Lower leg skin (tissue), 3 donors: Measurements from ENCODE around the gene FOXP1.

Experiments
- POLR2A ChIP-seq, 2 donors: fragments of 450-650 bp; IDR thresholded peaks; one replicate each; pipeline ENCODE4 v1.6.1; 2016 to 2017; ENCODE audit warnings: antibody characterized with exemption in 2 of 2, mild to moderate bottlenecking in 1 of 2, moderate library complexity in 1 of 2
- TF ChIP-seq, protein P1 (sequence below), 3 donors: fragments of 450-650 bp; IDR thresholded peaks; one replicate each; pipeline ENCODE4 v1.5.1; 2016; ENCODE audit warnings: antibody characterized with exemption in 3 of 3, mild to moderate bottlenecking in 3 of 3, moderate library complexity in 2 of 3

DNA sequence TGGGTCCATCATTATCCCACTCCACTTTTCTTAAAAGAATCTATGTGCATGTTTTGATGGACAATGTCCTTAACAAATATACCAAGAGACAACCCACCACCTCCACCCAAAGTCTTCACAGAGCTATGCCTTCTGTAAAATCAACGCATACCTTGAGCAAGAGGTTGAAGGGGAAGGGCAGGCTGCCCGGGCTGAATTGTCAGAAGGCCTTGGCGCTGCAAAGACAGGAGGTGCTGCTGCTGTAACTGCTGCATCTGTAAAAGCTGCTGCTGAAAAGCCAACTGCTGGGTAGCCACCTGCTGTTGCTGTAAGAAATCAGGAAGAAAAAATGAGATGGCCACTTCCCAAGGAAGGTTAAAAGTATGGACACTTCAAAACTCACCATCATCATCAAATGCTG lies 536.7 kb downstream of the FOXP1 start:
- TF ChIP-seq POLR2A (IDR thresholded peaks at IDR 0.05): no peak
- TF ChIP-seq, protein P1, sequence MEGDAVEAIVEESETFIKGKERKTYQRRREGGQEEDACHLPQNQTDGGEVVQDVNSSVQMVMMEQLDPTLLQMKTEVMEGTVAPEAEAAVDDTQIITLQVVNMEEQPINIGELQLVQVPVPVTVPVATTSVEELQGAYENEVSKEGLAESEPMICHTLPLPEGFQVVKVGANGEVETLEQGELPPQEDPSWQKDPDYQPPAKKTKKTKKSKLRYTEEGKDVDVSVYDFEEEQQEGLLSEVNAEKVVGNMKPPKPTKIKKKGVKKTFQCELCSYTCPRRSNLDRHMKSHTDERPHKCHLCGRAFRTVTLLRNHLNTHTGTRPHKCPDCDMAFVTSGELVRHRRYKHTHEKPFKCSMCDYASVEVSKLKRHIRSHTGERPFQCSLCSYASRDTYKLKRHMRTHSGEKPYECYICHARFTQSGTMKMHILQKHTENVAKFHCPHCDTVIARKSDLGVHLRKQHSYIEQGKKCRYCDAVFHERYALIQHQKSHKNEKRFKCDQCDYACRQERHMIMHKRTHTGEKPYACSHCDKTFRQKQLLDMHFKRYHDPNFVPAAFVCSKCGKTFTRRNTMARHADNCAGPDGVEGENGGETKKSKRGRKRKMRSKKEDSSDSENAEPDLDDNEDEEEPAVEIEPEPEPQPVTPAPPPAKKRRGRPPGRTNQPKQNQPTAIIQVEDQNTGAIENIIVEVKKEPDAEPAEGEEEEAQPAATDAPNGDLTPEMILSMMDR (IDR thresholded peaks at IDR 0.05): no peak
